Testis (tissue), 2 donors: ENCODE measurements around the gene CFDP1.

Source experiments
- CTCF ChIP-seq, 3 experiments: fragments of 450-650 bp in 2 of 3; fragments of 200-600 bp in 1 of 3; sonication (generic) in 1 of 3; IDR thresholded peaks; one replicate each; pipeline ENCODE4 v1.5.1; 2016 to 2019; ENCODE audit warnings: antibody characterized with exemption in 3 of 3, mild to moderate bottlenecking in 2 of 3, moderate library complexity in 1 of 3
- POLR2A ChIP-seq: fragments of 450-650 bp; IDR thresholded peaks from one replicate; pipeline ENCODE4 v1.6.1; 2017; ENCODE audit warnings: antibody characterized with exemption, mild to moderate bottlenecking, moderate library complexity

GRCh38 chr16:75250089-75250808 lies 183.1 kb downstream of the CFDP1 start:
- TF ChIP-seq POLR2A (no peak), CTCF (IDR thresholded peaks at IDR 0.05) (no peak)
